H9 (cell line): Measurements from ENCODE around the gene UBXN10. TPM values are rescaled to one million over a fixed set of nuclear protein-coding genes. Genes with fewer than 3 reads are reported as not detected.

ENCODE experiments used
- DNase-seq: peaks from one replicate; pipeline ENCODE4 v3.0.0-alpha.2; 2017
- H2AFZ ChIP-seq: one replicate; pipeline ENCODE4 v1.6.1; 2013; ENCODE audit warnings: mild to moderate bottlenecking, low read length, control low read depth, moderate library complexity
- H2AK5ac ChIP-seq: 2 replicates; pipeline ENCODE4 v1.6.1; 2013; ENCODE audit warnings: low read length, control low read depth, mixed read lengths; ENCODE audit not compliant: insufficient read length
- H2BK120ac ChIP-seq: one replicate; pipeline ENCODE4 v1.6.1; 2013; ENCODE audit warnings: low read depth, mild to moderate bottlenecking, low read length, control low read depth, inconsistent platforms; ENCODE audit not compliant: poor library complexity, severe bottlenecking
- H2BK12ac ChIP-seq: 2 replicates; pipeline ENCODE4 v1.6.1; 2013; ENCODE audit warnings: low read length, control low read depth, mixed read lengths, low read depth; ENCODE audit not compliant: insufficient read length
- H2BK15ac ChIP-seq: 2 replicates; pipeline ENCODE4 v1.6.1; 2013; ENCODE audit warnings: low read depth, low read length, control low read depth
- H2BK20ac ChIP-seq: one replicate; pipeline ENCODE4 v1.6.1; 2013; ENCODE audit warnings: low read depth, mild to moderate bottlenecking, low read length, control low read depth, inconsistent platforms; ENCODE audit not compliant: poor library complexity, severe bottlenecking
- H2BK5ac ChIP-seq: 2 replicates; pipeline ENCODE4 v1.6.1; 2013; ENCODE audit warnings: low read length, control low read depth, mixed read lengths; ENCODE audit not compliant: insufficient read length
- H3K14ac ChIP-seq: 2 replicates; pipeline ENCODE4 v1.6.1; 2013; ENCODE audit warnings: low read length, control low read depth; ENCODE audit not compliant: insufficient read depth
- H3K18ac ChIP-seq: 2 replicates; pipeline ENCODE4 v1.6.1; 2013; ENCODE audit warnings: low read depth, mild to moderate bottlenecking, mixed read lengths, low read length, control low read depth; ENCODE audit not compliant: insufficient read length
- H3K23ac ChIP-seq: 2 replicates; pipeline ENCODE4 v1.6.1; 2013; ENCODE audit warnings: low read length, control low read depth, mixed read lengths, low read depth; ENCODE audit not compliant: insufficient read length
- H3K23me2 ChIP-seq: 2 replicates; pipeline ENCODE4 v1.6.1; 2013; ENCODE audit warnings: low read depth, mild to moderate bottlenecking, mixed read lengths, low read length, control low read depth; ENCODE audit not compliant: insufficient read length, poor library complexity, severe bottlenecking
- H3K27ac ChIP-seq: 2 replicates; pipeline ENCODE4 v1.5.1; 2013; ENCODE audit warnings: low read length, control low read depth, mixed read lengths, low read depth; ENCODE audit not compliant: insufficient read length
- H3K27me3 ChIP-seq: 2 replicates; pipeline ENCODE4 v1.6.1; 2013; ENCODE audit warnings: low read length, control low read depth, inconsistent platforms; ENCODE audit not compliant: insufficient read depth
- H3K4ac ChIP-seq: 2 replicates; pipeline ENCODE4 v1.6.1; 2013; ENCODE audit warnings: low read depth, mild to moderate bottlenecking, control low read depth, inconsistent platforms, low read length, moderate library complexity
- H3K4me1 ChIP-seq: 2 replicates; pipeline ENCODE4 v1.6.1; 2013; ENCODE audit warnings: low read length, control low read depth, inconsistent platforms; ENCODE audit not compliant: insufficient read depth
- H3K4me2 ChIP-seq: 2 replicates; pipeline ENCODE4 v1.6.1; 2013; ENCODE audit warnings: low read length, control low read depth, mixed read lengths; ENCODE audit not compliant: insufficient read length, insufficient read depth
- H3K56ac ChIP-seq: 2 replicates; pipeline ENCODE4 v1.6.1; 2013; ENCODE audit warnings: low read depth, mild to moderate bottlenecking, mixed read lengths, low read length, control low read depth; ENCODE audit not compliant: insufficient read length
- H3K79me1 ChIP-seq: 2 replicates; pipeline ENCODE4 v1.6.1; 2013; ENCODE audit warnings: low read depth, mild to moderate bottlenecking, moderate library complexity, low read length, control low read depth, inconsistent platforms; ENCODE audit not compliant: insufficient read depth, poor library complexity, severe bottlenecking
- H3K79me2 ChIP-seq: 2 replicates; pipeline ENCODE4 v1.6.1; 2013; ENCODE audit warnings: low read length, control low read depth, inconsistent platforms; ENCODE audit not compliant: insufficient read depth
- H3K9ac ChIP-seq: 2 replicates; pipeline ENCODE4 v1.6.1; 2013; ENCODE audit warnings: low read length, control low read depth, mixed read lengths; ENCODE audit not compliant: insufficient read length; ENCODE audit errors: extremely low read depth
- H3K9me3 ChIP-seq: one replicate; pipeline ENCODE4 v1.6.1; 2013; ENCODE audit warnings: low read depth, low read length, inconsistent platforms; ENCODE audit not compliant: control insufficient read depth
- H3T11ph ChIP-seq: one replicate; pipeline ENCODE4 v1.6.1; 2013; ENCODE audit warnings: mild to moderate bottlenecking, low read length, control low read depth, inconsistent platforms
- H4K20me1 ChIP-seq: one replicate; pipeline ENCODE4 v1.6.1; 2013; ENCODE audit not compliant: control insufficient read depth, insufficient read length, insufficient read depth
- H4K5ac ChIP-seq: 2 replicates; pipeline ENCODE4 v1.6.1; 2013; ENCODE audit warnings: low read depth, mild to moderate bottlenecking, mixed read lengths, low read length, control low read depth; ENCODE audit not compliant: insufficient read length
- H4K8ac ChIP-seq: replicated peaks from 2 replicates; pipeline ENCODE4 v1.6.1; 2013; ENCODE audit warnings: low read length, control low read depth, mixed read lengths, low read depth; ENCODE audit not compliant: insufficient read length
- H4K91ac ChIP-seq: 2 replicates; pipeline ENCODE4 v1.6.1; 2013; ENCODE audit warnings: low read depth, mild to moderate bottlenecking, moderate library complexity, mixed read lengths, low read length, control low read depth; ENCODE audit not compliant: insufficient read length
- H3K27ac Mint-ChIP-seq, 3 experiments: 2 replicates in 2 of 3; 3 replicates in 1 of 3; pipeline ENCODE4 v1.8.0; 2020 to 2021; ENCODE audit warnings: mixed read lengths in 3 of 3, mild to moderate bottlenecking in 1 of 3, moderate library complexity in 1 of 3
- H3K27me3 Mint-ChIP-seq: 2 replicates; pipeline ENCODE4 v1.8.0; 2021; ENCODE audit warnings: low read depth, mild to moderate bottlenecking, moderate library complexity, mixed read lengths
- H3K36me3 Mint-ChIP-seq, 3 experiments: 2 replicates in 2 of 3; 3 replicates in 1 of 3; pipeline ENCODE4 v1.8.0; 2020 to 2021; ENCODE audit warnings: low read depth in 3 of 3, mixed read lengths in 3 of 3; ENCODE audit not compliant: insufficient read depth in 1 of 3
- H3K4me1 Mint-ChIP-seq, 2 experiments: 2 replicates each; pipeline ENCODE4 v1.8.0; 2020; ENCODE audit warnings: mixed read lengths in 2 of 2
- H3K4me3 Mint-ChIP-seq, 2 experiments: 2 replicates in 1 of 2; 3 replicates in 1 of 2; pipeline ENCODE4 v1.8.0; 2020 to 2021; ENCODE audit warnings: mild to moderate bottlenecking in 2 of 2, mixed read lengths in 2 of 2, moderate library complexity in 1 of 2
- H3K9me3 Mint-ChIP-seq, 2 experiments: 2 replicates in 1 of 2; 3 replicates in 1 of 2; pipeline ENCODE4 v1.8.0; 2020; ENCODE audit warnings: mild to moderate bottlenecking in 2 of 2, mixed read lengths in 2 of 2, moderate library complexity in 1 of 2
- WGBS: extraction: QIAGEN DNeasy Blood & Tissue Kit; methylation state at CpG from one replicate; pipeline ENCODE4 v1.1.7; 2013; ENCODE audit warnings: missing lambda C conversion rate, low lambda C conversion rate, mixed read lengths; ENCODE audit not compliant: insufficient read length; ENCODE audit errors: extremely low coverage; 5-methylcytosine and 5-hydroxymethylcytosine counted together
- total RNA-seq: library from RNA; stranded (reverse); gene quantifications from 2 replicates; pipeline ENCODE4 v1.2.1, GENCODE V29; 2021
- TF ChIP-seq, protein P1 (sequence below): fragments of 200-600 bp; sonication (generic); conservative IDR thresholded peaks from 3 replicates; pipeline ENCODE4 v1.8.0; 2021; ENCODE audit warnings: antibody characterized with exemption, mild to moderate bottlenecking

Gene UBXN10
- total RNA-seq, 1 experiment from 2014 or later: 0.59 TPM

DNA sequence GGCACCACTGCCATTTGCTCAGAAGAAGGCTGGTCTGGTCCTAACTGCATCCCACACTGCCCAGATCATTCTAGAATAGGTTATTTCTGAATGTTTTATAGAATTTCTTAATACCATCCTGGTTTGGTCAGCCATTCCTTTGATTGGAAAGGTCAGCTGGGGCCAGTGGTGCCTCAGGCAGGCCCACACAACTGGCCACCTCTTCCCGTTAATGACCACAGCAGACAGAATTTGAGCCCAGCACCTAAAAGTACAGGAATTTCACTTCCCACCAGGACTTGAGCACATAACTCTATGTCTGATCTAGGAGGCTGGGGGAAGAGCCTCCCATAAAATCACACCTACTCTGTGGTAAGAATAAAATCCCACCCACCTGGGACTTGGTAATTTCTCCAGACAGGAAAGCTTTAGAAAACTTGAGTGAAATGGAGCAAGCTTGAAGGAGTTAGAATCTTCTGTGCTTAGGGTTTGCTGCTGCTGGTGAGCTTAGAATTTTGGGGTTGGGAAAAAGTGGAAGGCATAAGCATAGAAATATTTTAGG is 7.0 kb downstream of the UBXN10 start:
- Histone ChIP-seq H3K4me2 (no peak overlapping the region), H3K27me3 (no peaks in the 10 kb centered on the region; the same call in 1 of the 2 replicates), H3K23ac (no peak overlapping the region), H3K14ac (no peak overlapping the region), H3K4ac (no peak overlapping the region), H2AK5ac (no peak overlapping the region), H3K79me1 (no peaks in the 10 kb centered on the region), H3K79me2 (no peaks in the 10 kb centered on the region), H3T11ph (no peak overlapping the region), H3K56ac (no peak overlapping the region), H4K91ac (no peak overlapping the region), H3K4me1 (no peaks in the 10 kb centered on the region), H2BK5ac (no peak overlapping the region), H4K20me1 (no peaks in the 10 kb centered on the region), H2BK12ac (no peak overlapping the region), H2BK15ac (no peak overlapping the region), H3K23me2 (no peaks in the 10 kb centered on the region), H3K9me3 (no peaks in the 10 kb centered on the region), H4K8ac (no peak overlapping the region), H3K18ac (no peak overlapping the region), H3K9ac (no peak overlapping the region), H2BK120ac (no peak overlapping the region), H3K27ac (no peak overlapping the region), H4K5ac (no peak overlapping the region), H2BK20ac (no peak overlapping the region), H2AFZ (no peak overlapping the region)
- Mint-ChIP-seq H3K36me3 (no peaks in the 10 kb centered on the region; a peak in 1 of 7 replicates), H3K4me1 (peaks cover 12 to 18% of the 10 kb centered on the region in 2 experiments), H3K9me3 (no peaks in the 10 kb centered on the region), H3K4me3 (no peak overlapping the region), H3K27me3 (peaks cover 52% of the 10 kb centered on the region), H3K27ac (no peak overlapping the region)
- TF ChIP-seq, protein P1, sequence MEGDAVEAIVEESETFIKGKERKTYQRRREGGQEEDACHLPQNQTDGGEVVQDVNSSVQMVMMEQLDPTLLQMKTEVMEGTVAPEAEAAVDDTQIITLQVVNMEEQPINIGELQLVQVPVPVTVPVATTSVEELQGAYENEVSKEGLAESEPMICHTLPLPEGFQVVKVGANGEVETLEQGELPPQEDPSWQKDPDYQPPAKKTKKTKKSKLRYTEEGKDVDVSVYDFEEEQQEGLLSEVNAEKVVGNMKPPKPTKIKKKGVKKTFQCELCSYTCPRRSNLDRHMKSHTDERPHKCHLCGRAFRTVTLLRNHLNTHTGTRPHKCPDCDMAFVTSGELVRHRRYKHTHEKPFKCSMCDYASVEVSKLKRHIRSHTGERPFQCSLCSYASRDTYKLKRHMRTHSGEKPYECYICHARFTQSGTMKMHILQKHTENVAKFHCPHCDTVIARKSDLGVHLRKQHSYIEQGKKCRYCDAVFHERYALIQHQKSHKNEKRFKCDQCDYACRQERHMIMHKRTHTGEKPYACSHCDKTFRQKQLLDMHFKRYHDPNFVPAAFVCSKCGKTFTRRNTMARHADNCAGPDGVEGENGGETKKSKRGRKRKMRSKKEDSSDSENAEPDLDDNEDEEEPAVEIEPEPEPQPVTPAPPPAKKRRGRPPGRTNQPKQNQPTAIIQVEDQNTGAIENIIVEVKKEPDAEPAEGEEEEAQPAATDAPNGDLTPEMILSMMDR: no peak
- no peak for DNase-seq
- WGBS: no CpG with 5 or more reads among the region's 1 CpG
